ENCODE data around the gene SWSAP1.
"Not testable (repeated sequence)": the region's sequence is repeated elsewhere in the genome, so short reads cannot be mapped to it uniquely, and the experiment has no call there.

The SWSAP1 gene, protein sequence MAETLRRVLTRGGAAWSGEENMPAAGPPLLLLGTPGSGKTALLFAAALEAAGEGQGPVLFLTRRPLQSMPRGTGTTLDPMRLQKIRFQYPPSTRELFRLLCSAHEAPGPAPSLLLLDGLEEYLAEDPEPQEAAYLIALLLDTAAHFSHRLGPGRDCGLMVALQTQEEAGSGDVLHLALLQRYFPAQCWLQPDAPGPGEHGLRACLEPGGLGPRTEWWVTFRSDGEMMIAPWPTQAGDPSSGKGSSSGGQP

DNA sequence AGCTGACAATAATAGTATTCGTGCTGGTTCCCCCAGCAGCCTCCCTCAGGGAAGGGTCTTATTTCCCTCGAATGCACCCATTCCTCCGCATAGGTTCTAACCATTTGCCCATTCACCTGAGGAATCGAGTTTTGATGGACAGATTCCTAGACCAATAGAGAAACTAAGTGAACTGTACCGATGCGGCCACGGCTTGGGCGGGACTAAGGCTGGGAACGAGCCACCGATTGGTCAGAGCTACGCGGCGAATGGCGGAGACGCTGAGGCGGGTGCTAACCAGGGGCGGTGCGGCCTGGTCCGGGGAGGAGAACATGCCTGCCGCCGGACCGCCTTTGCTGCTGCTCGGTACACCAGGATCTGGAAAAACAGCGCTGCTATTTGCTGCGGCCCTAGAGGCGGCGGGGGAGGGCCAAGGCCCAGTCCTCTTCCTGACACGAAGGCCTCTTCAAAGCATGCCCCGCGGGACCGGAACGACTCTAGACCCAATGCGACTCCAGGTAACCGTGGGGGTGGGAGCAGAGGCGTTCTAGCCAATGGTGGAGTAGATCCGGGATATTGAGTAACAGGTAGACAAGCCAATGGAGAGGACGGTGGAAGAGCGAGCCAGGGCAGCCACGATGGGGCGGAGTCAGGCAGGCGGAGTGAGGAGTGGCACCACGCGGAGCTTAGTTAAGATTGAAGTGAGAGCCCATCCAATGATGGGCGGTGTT lies at the start of gene SWSAP1:
TSS of gene SWSAP1 (plus strand) at position 234 of the 710 bp plus-strand sequence. CDS start at position 249, 15 bp downstream.
- peak; percentile 89 for DNase-seq (ENCODE audit: low read depth)

DNA sequence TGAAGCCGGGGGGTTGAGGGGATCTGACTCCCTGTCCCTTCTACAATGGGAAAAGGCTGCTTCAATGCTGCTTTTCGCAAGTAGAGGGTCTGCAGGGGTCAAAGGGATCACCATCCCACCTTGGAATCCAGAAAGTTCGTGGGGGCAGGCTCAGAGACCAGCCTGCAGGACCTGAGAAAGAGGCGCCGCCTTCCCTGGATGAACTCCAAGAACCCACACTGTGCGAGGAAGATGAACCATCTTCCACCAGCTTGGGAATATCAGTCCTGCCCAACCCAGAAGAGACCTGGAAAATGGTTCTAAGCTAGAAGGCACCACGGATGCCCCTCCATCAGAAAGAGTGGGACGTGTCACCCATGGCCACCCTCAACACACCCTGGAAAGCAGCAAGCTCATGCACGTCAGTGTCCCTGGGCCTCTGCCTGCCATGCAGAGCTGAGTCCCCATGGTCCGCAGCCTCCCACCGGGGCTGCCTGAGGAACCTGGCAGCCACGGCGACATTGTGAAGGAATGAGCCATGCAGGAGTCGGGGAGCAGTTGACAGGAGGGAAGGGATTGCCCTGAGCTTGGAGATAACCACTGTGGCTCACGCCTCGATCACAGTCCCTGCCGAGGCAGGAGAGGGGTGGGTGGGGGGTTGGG lies 49.6 kb upstream of the SWSAP1 start:
- DNase-seq (ENCODE audit: low read depth), result no peak

DNA sequence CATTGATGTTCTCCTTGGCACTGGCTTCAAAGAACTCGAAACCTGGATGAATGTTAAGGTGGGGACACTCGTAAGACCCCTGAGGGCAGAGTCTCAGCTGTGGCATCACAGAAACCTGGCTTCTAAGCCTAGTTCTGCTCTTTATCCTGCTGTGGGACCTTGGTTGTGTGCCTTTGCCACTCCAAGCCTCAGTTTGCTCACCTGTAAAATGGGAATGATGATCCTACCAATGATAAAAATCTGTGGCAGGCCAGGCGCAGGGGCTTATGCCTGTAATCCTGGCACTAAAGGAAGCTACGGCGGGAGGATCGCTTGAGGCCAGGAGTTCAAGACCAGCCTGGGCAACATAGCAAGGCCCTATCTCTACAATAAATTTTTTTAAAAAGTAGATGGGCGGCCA lies 48.9 kb upstream of the SWSAP1 start:
- DNase-seq (ENCODE audit: low read depth), result no peak

DNA sequence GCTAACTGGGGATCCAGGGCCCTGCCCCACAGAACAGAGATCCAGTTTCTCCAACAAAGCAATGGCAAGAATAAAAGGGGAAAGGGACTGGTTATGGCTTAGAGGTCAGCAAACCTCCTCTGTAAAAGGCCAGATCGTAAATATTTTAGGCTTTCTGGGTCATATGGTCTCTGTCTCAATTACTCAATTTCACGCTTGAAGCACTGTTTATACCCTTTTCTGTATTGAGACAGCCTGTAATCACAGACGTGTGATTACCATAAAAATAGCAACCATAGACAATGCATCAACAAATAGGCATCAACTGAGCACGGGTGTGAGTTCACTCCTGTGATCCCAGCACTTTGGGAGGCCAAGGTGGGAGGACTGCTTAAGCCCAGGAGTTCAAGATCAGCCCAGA lies 44.3 kb upstream of the SWSAP1 start:
- no peak for DNase-seq (ENCODE audit: low read depth)

DNA sequence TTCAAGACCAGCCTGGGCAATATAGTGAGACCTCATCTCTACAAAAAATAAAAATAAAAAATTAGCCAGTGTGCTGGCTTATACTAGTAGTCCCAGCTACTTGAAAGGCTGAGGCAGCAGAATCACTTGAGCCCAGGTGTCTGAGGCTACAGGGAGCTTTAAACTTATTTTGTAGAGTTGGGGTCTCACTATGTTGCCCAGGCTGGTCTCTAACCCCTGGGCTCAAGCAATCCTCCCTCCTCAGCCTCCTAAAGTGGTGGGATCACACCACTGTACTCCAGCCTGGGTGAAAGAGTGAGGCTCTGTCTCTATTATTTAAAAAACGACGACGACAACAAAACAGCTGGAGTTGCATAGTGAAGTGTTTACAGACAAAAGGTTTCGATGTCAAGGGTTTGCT lies 43.0 kb upstream of the SWSAP1 start:
- no peak for DNase-seq (ENCODE audit: low read depth)

DNA sequence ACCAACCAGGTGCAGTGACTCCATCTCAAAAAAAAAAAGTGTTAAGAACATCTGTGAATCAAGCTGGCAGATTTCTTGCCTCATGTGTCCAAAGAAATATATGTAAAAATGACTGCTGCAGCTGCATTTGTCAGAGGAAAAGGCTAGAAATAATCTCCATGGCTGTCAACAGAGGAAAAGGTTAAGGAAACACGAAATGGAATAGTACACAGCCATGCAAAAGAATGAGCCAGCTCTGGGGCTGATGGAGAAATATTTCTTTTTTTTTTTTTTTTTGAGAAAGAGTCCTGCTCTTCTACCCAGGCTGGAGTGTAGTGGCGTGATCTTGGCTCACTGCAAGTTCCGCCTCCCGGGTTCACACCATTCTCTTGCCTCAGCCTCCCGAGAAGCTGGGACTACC lies 41.6 kb upstream of the SWSAP1 start:
- DNase-seq (ENCODE audit: low read depth), result no peak

DNA sequence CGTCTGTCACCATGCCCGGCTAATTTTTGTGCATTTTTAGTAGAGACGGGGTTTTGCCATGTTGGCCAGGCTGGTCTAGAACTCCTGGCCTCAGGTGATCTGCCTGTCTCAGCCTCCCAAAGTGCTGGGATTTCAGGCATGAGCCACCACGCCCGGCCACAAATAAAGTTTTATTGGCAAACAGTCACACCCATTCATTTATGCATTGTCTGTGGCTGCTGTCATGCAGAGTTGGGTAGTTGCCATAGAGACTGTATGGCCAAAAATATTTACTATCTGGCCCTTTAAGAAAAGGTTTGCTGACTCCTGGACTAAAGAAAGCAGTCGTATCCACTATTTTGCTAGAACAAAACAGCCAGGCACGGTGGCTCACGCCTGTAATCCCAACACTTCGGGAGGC lies 40.6 kb upstream of the SWSAP1 start:
- not testable (repeated sequence) for DNase-seq (ENCODE audit: low read depth)

DNA sequence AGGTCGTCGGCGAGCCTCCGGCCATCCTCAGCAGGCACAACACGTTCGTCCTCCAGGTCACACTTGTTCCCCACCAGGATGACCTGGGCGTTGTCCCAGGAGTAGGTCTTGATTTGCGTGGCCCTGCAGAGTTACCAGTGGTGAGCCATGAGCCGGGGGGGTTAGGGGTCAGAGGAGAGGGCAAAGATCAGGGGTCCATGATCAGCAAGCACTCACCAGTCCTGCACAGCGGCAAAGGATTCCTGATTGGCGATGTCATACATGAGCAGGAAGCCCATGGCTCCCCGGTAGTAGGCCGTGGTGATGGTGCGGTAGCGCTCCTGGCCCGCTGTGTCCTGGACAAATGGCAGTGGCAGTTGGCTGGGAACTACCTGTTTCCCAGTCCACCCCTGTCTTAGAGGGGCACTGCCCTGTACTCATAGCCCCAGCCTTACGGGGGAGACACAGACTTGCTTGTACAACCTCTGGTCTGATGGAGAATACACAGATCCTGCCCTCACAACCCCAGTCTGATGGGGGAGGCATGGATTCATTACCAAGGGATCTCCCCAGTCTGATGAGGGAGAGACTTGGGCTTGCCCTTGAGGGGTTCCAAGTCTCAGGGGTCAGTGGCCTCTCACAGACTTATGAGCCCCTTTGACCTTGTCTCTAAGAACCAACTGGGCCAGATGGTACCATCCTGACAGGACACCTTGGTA lies 38.9 kb upstream of the SWSAP1 start:
- DNase-seq (ENCODE audit: low read depth), result no peak

DNA sequence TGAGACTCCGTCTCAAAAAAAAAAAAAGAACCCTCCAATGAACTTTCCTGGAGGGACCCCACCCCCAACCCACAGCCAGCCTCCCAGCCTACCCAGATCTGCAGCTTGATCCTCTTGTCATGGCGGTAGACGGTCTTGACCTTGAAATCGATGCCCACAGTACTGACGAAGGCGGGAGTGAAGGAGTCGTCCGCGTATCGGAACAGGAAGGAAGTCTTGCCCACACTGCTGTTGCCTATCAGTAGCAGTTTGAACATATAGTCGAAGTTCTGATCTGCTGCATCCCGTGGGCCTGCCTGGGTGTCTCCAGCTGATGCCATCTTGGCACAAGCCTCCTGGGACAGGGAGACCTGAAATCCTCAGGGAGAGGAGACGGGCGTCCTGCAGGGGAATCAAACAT lies 37.4 kb upstream of the SWSAP1 start:
- no peak for DNase-seq (ENCODE audit: low read depth)

DNA sequence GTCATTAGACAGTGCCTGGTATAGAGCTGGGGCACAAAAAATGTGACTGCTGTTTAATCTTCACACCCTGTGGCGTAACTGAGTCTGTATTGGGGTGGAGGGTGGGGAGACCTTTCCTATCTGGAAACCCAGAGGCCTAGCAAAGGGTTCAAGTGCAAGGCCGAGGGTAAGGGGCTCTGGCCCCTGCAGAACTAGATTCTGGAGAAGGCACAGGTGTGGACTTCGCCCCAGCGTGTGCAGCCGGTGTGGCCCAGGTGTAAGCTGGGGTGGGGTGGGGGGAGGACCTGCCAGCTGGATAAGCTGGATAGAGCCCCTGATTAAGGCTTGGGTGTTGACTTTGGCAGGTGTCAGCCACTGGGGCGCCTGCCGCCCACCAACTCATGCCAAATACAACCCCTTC lies 36.3 kb upstream of the SWSAP1 start:
- no peak for DNase-seq (ENCODE audit: low read depth)

DNA sequence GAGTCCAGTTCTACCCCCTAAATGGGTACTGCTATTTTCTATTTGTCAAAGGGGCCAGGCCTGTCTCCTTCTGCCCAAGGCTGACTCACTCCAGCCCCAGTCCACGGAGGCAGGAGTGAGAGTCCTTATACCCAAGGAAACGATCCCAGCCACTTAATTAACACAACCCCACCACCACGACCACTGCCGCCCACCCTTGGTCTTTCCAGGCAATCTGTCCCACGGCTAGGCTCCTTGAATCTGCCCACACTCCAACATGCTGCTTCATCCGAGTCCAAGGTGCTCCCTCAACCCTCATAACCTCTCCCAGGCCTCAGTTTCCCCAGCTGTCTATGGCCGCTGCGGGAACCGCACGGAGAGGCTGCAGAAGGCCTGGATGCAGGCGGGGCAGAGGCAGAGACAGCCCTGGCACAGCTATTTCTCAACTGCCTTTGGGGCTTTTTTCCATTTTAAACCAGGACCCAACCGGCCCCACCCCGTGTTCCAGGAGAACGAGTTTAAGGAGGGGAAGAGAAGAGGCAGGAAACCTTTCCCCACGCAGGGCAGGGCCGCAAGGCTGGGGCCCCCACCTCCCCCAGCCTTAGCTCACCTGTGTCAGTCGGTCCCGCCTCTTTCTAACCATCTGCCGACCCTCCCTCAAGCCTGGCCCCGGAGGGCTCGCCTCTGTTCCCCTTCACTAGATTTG lies 35.8 kb upstream of the SWSAP1 start:
- no peak for DNase-seq (ENCODE audit: low read depth)

DNA sequence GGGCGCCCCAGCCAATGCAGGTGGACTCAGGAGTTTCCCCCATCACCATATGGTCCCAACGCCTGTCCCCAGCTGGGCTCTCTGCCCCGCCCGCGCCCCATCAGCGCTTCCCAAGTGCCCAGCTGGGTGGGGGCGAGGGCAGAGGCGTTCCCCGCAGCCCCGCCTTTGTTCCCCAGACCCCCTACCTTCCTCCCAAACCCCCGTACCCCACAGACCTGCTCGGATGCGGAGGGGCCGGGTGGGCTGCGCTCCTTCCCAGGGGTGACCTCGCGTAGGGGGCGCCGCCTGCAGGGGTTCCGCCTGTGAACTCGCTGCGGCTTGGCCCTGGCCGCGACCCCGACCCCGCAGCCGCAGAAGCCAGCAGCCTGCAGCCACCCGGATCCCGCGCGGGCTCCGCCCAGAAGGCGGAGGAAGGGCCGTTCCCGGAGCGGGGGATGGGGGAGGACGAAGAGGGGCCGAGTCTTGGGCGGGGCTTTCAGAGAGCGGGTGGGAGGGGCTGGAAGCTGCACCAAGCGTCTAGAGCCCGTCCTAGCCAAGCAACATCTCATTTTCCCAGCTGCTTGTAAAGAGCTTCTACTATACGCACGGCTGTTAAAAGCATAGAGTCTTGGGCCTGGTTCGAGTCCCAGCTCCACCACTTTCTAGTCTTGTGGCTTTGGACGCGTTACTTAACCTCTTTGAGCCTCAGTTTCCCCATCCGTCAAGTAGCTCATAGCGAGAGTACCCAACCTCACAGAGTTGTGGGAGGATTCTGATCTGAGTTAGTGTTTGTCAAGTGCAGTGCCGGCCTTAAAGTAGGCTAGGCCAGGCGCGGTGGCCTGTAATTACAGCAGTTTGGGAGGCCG lies 35.0 kb upstream of the SWSAP1 start, which contains the start of gene RAB3D:
TSS of gene RAB3D (minus strand) at position 404 of the 845 bp plus-strand sequence. CDS start 2,258 bp downstream, outside the sequence.
- peak; percentile 45 for DNase-seq (ENCODE audit: low read depth)

DNA sequence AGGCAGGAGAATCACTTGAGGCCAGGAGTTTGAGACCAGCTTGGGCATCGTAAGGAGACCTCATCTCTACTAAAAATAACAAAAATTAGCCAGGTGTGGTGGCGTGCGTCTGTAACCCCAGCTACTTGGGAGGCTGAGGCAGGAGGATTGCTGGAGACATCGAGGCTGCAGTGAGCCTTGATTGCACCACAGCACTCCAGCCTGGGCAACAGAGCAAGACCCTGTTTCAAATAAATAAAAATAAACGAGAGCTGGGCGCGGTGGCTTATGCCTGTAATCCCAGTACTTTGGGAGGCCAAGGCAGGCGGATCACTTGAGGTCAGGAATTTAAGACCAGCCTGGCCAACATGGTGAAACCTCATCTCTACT lies 34.4 kb upstream of the SWSAP1 start:
- DNase-seq (ENCODE audit: low read depth), result not testable (repeated sequence)

DNA sequence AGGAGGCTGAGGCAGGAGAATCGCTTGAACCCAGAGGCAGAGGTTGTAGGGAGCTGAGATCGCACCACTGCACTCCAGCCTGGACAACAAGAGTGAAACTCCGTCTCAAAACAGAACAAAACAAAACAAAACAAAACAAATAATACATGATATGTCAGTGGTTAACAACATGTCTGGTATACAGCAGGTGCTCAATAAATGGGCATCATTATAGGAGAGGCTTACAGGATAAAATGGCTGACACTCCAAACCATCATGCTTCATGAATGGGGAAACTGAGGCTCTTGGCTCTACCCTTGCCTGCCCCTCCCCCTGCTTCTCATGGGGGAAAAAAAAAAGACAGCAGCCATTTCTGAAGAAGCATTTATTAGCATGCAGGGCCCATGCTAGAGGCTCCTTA lies 32.0 kb upstream of the SWSAP1 start:
- DNase-seq (ENCODE audit: low read depth), result no peak

DNA sequence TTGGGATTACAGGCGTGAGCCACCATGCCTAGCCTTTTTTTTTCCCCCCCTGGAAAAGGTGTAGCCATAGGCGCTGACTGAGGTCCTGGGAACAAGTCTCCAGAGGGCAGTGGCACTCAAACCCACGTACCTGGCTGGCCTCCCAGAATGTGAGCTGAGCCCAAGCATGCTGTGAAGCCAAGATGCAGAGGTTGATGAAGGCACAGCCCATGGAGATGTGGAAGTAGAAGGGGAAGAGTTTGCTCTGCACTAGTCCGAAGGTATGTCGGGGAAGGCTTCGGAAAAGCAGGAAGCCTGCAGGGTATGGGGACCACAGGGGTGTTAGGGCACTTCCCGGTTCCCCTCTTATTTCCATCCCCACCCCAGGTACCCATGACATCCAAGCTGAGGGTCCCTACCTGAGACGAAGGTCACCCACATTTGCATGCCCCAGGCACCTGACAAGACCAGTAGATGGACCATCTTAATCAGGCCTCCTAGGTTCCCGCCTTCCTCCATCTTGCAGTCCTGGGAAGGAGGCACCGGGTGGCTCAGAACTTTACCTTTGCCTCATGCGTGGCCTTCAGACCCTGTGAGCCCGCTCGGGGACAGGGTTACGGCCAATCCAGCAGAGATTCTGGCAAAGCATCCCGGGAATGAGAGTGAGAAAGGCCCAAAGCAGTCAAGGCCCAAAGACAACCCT lies 29.2 kb upstream of the SWSAP1 start:
- DNase-seq (ENCODE audit: low read depth), result no peak

DNA sequence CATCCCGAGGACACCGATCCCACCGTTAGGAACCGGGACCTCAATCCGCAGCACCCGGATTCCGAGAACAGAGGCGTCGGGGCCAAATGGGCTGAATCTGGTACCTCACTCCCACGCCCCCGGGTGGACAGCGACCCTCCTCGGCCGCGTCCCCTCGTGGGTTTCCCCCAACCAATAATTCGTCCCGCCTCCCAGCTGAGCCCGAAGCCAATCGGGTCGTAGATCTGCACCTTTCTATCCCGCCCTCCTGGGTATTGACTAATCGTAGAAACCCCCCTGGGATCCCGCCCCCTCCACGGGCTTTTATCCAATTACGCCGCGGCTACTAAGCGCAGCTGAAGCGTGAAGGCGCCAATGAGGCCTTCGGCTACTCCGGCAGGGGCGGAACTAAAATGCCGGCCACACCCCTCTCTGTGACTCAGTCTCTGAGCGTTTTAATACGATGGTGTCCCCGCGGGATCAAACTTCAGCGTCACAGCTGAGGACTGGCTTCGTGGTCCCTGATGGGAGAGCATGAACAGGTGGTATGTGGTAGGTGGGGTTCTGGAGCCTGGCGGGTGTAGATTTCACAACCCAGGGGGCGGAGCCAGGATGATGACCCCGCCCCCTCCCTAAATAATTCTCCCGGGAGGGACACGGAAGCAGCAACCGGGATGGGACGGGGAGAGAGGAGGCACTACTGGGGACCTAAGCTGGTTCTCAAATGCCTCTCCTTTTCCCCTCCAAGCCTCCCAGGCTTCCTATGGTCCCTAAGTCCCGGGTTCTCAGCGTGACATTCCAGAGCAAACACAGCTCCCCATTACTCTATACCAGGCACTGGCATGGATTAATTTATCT lies 28.1 kb upstream of the SWSAP1 start, which contains the start of the genes CCDC159 and TMEM205:
TSS of gene CCDC159 (plus strand) at position 416 of the 837 bp plus-strand sequence. CDS start at position 504, 88 bp downstream.
TSS of gene TMEM205 (minus strand) at position 165 of the 837 bp plus-strand sequence. CDS start 649 bp downstream, outside the sequence.
- DNase-seq (ENCODE audit: low read depth), result peak; percentile 97

DNA sequence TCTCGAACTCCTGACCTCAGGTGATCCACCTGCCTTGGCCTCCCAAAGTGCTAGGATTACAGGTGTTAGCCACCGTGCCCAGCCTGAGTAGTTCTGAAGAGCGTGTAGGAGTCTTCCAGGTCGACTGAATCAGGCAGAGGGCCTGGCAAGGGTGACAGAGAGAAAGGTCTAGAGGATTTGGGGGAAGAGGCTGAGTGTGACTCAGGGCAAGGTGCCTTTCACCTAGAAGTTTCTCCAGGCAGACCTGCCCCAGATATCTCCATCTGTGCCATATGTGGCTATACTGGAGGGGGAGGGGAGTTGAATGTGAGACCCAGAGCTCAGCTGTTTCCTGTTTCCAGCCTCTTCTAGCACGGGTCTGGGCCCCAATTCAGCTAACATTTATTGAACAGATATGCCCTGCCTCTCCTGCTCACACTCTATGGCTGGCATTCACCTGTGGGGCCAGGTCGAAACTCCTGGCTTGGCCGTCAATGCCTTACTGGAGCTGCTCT lies 26.9 kb upstream of the SWSAP1 start:
- no peak for DNase-seq (ENCODE audit: low read depth)

DNA sequence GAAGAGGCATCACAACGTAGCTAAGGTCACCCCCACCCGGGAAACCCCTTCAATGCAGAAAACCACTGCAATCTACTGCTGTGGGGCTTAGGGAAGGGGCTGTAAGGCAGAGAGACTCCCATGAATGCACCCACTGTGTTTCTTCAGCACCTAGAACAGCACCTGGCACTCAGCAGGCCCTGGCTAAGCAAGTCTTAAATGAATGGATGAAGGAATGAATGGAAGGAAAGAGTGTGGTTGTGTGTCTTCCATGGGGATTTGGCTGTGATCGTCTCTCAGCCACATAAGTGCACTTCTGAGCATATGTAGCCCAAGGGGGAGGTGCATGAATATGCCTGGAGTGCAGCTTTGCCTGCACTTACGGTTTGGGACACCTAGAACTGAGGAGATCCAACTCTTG lies 25.3 kb upstream of the SWSAP1 start:
- DNase-seq (ENCODE audit: low read depth), result no peak

DNA sequence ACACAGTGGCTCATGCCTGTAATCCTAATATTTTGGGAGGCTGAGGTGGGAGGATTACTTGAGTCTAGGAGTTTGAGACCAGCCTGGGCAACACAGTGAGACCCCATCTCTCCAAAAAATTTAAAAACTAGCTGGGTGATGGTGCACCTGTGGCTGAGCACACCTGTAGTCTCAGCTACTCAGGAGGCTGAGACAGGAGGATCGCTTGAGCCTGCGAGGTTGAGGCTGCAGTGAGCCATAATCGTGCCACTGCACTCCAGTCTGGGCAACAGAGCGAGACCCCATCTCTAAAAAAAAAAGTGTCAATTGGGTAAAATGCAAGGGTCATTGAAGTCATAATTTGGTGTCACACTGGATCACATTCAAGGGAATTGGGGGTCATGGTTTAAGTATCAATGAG lies 20.4 kb upstream of the SWSAP1 start:
- DNase-seq (ENCODE audit: low read depth), result not testable (repeated sequence)
